Measurements from ENCODE around the gene DECR2. TPM values are rescaled to one million over a fixed set of nuclear protein-coding genes. Genes with fewer than 3 reads are reported as not detected.

Gene DECR2
- total and polyA plus RNA-seq, 9 of the 15 experiments (the other 6 are each of a cell fraction or from before 2014, with no cell fraction given): 1.0 to 31.9 (median 10.3) TPM

- Histone ChIP-seq H3K79me2 (ENCODE audit: control insufficient read depth, insufficient read depth, low read length) (peaks cover 8% of the 10 kb centered on the region; the same call in 2 of the 3 replicates), H3K36me3 (ENCODE audit: control insufficient read depth, insufficient read depth, low read length) (no peaks in the 10 kb centered on the region; the same call in 2 of the 3 replicates), H3K27me3 (ENCODE audit: control insufficient read depth in 2 of 2, insufficient read depth in 2 of 2, low read length in 2 of 2) (no peaks in the 10 kb centered on the region), H3K4me3 (peak overlapping the region; percentile 49), H3K9me3 (replicated peaks; ENCODE audit: control insufficient read depth, insufficient read depth, low read depth, low read length) (no peaks in the 10 kb centered on the region), H3K4me2 (ENCODE audit: insufficient read depth, low read length) (peak overlapping the region; percentile 69), H3K4me1 (replicated peaks in 1 of 2; ENCODE audit: control insufficient read depth in 2 of 2, insufficient read depth in 2 of 2, low read length in 2 of 2) (peaks cover 12 to 40% of the 10 kb centered on the region in 2 experiments; a peak in 3 of 5 replicates), H4K20me1 (replicated peaks; ENCODE audit: control insufficient read depth, insufficient read depth, low read length) (no peaks in the 10 kb centered on the region), H3K9ac (ENCODE audit: insufficient read depth in 1 of 2, low read depth in 2 of 2, low read length in 2 of 2) (peak overlapping the region in 1 of 2 experiments; percentile 98; a peak in 3 of 4 replicates), H3K9me1 (ENCODE audit: control insufficient read depth, insufficient read depth, low read length) (no peaks in the 10 kb centered on the region), H3K27ac (ENCODE audit: extremely low read depth, low read depth, low read length) (no peak overlapping the region), H2AFZ (ENCODE audit: low read depth, low read length) (peak overlapping the region; percentile 53; the same call in 1 of the 2 replicates)
- DNase-seq (ENCODE audit: extremely low read depth in 1 of 4, low spot score in 3 of 4): peak in 3 of 4 experiments; percentile 24 to 65 (median 37)
- in situ Hi-C loops (cut with MboI) (no loop called here), intact Hi-C loops (cut with micrococcal nuclease) (loop anchor here (10.0 kb wide), 1 partner anchor 58 kb away; no protein-coding TSS in a partner anchor)
- POLR2A ChIA-PET: interaction anchor here (0.6 to 3.1 kb wide), 5 partner anchors 12 to 906 kb away, joined by 3 to 13 read pairs (median 3); no protein-coding TSS in a partner anchor
- ATAC-seq: peak; percentile 10; the same call in 1 of the 3 replicates
- WGBS (ENCODE audit: insufficient coverage, low coverage, missing lambda C conversion rate): 4% methylated on average over 58 of the region's 97 CpGs
- CTCF ChIA-PET (ENCODE audit: low intra/inter-chr PET ratio): no interaction called here
- no TSS peak for BruUV-seq (replicated peaks)
- FAIRE-seq: no peak
- TF ChIP-seq E4F1 (CRISPR knock-in tag; IDR thresholded peaks at IDR 0.05; ENCODE audit: borderline replicate concordance): no peak
- no peak for TF ChIP-seq SREBF2 (CRISPR knock-in tag; IDR thresholded peaks at IDR 0.05)
- peak; percentile 40 for TF ChIP-seq KDM5B (IDR thresholded peaks at IDR 0.05; ENCODE audit: insufficient replicate concordance, low read depth, low read length)
- no peak for TF ChIP-seq MTF1 (CRISPR knock-in tag; IDR thresholded peaks at IDR 0.05; ENCODE audit: borderline replicate concordance)
- no peak for TF ChIP-seq GATA2 (CRISPR knock-in tag; IDR thresholded peaks at IDR 0.05)
- TF ChIP-seq HDAC8 (tag; IDR thresholded peaks at IDR 0.05): no peak
- TF ChIP-seq NCOA1 (IDR thresholded peaks at IDR 0.05; ENCODE audit: low read depth): no peak
- TF ChIP-seq RBFOX2 (IDR thresholded peaks at IDR 0.05; ENCODE audit: low read depth, low read length): 0 out of 2 replicates have a peak, but pooled peaks have one; percentile 20
- TF ChIP-seq POLR2B (IDR thresholded peaks at IDR 0.05; ENCODE audit: low read depth, partially characterized antibody): no peak
- TF ChIP-seq PRDM10 (IDR thresholded peaks at IDR 0.05; ENCODE audit: partially characterized antibody): no peak
- no peak for TF ChIP-seq ERF (CRISPR knock-in tag; IDR thresholded peaks at IDR 0.05)
- TF ChIP-seq KDM2B (CRISPR knock-in tag; IDR thresholded peaks at IDR 0.05): peak; percentile 28
- TF ChIP-seq RFX5 (IDR thresholded peaks at IDR 0.05; ENCODE audit: low read depth, low read length): no peak
- TF ChIP-seq MTA3 (IDR thresholded peaks at IDR 0.05; ENCODE audit: borderline replicate concordance): 0 out of 2 replicates have a peak, but pooled peaks have one; percentile 29
- TF ChIP-seq MIER1 (IDR thresholded peaks at IDR 0.05; ENCODE audit: low read depth): no peak
- no peak for TF ChIP-seq HMG20A (CRISPR knock-in tag; conservative IDR thresholded peaks at IDR 0.05)
Measured at GRCh38 chr16:426115-426905, 24.6 kb downstream of the DECR2 start.

Data from K562 (cell line).